Neural progenitor cell (in vitro differentiated cells): ENCODE measurements around the gene SLC6A3.

Experiments
- CTCF ChIP-seq: fragments of 200-600 bp; sonication (generic); IDR thresholded peaks from 2 replicates; pipeline ENCODE4 v1.5.1; 2017; ENCODE audit warnings: antibody characterized with exemption, mild to moderate bottlenecking
- EZH2phosphoT487 ChIP-seq: fragments of 200-600 bp; sonication (generic); IDR thresholded peaks from 2 replicates; pipeline ENCODE4 v1.6.1; 2017; ENCODE audit warnings: antibody characterized with exemption

DNA sequence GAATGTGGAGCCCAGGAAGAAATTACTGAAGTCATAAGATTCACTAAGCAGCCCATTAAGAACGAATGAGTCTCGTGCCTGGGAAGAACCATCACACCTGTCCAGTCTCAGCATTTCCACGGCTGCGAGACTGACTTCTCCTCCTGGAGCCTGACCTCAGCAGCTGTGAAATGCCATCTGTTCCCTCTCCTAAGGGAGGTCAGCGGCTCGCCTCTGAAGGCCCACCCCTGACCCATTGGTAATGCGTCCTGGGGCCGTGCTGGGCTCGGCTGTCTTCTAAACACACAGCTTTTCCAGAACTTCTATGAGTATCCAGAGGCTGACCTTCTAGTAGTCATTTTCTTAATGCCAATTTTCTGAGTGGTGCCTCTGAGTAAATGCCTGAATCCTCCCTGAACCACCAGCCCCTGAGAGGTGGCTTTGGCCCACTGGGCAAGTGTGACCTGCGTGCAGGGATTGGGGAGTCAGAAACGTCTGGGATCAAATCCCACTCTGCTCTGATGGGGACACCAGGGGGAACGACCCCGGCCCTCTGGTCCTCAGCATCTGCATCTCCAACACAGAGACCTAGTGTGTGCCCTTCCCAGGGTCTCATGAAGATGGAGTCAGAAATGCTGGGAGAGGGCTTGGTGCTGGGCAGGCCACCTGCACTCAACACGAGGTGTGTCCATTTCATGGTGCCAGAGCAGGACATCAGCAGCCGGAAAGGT is 5.7 kb downstream of the SLC6A3 start:
- TF ChIP-seq CTCF (no peak), EZH2phosphoT487 (no peak)
